ENCODE results near the gene MACROD2. TPM values are rescaled to one million over a fixed set of nuclear protein-coding genes. Genes with fewer than 3 reads are reported as not detected.
A peak's percentile ranks its signal among the peaks of the same experiment; 100 is the strongest.

The MACROD2 gene
- total and polyA plus RNA-seq, 9 donors, result 2.0 to 4.9 (median 3.1) TPM

DNA sequence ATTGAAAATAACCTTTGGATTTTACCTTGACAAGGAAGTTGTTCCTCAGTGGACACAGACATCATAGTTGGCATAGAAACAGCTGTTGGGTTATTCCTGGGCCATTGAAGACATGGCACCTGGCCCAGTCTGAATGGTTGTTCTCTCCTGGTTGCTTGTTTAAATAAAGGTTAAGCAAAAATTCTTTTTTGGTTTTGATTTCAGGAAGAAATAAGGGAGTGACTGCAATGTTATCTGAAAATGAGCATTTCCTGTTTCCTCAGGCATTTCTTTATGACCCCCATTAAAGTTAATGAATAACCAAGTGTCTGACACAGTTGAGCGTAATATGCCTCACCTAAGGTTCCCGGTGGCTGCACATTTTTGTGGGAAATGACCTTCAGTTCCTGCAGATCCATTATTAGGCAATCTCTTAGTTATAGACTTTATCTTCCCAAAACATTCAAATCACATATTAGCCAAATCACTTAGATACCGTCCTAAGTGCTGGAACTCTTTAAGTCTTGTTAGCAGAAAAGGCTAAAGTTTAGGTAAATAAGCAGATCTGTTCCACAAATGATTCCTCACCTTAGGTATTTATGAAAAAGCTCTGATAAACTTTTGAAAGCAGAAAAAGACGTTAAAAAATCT lies 990.8 kb downstream of the MACROD2 start:
- Histone ChIP-seq H3K36me3 (ENCODE audit: control insufficient read depth, insufficient read depth, low read length) (no peaks in the 10 kb centered on the region), H3K9me3 (replicated peaks; ENCODE audit: control insufficient read depth, low read depth, low read length) (peaks cover 6% of the 10 kb centered on the region), H3K4me3 (ENCODE audit: low read length) (no peak overlapping the region), H3K27me3 (ENCODE audit: control insufficient read depth, insufficient read depth, low read length) (no peaks in the 10 kb centered on the region), H3K27ac (ENCODE audit: low read length) (no peak overlapping the region), H3K4me1 (ENCODE audit: control insufficient read depth, insufficient read depth, low read length) (no peaks in the 10 kb centered on the region)
- 86% methylated on average over 2 of the region's 4 CpGs for WGBS (ENCODE audit: insufficient coverage)
- no peak for DNase-seq

DNA sequence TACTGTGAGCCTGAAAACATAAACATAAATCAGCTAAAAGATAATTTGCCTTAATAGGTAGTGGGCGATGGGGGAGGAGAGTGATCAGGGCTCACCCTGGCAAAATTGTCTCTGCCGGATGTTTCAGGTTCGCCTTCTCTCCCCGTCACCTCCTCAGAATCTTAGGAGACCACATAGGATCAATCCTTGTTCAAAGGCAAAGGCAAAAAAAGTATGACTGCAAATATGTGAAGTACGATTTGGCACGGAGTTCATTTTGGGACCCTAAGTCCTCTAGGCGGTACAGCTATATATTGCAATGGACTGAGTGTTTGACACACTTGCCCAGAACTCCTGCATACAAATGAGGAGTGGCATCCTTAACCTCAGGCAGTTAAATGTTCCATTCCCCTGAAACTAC lies 991.3 kb downstream of the MACROD2 start:
- WGBS (ENCODE audit: insufficient coverage), result 87% methylated on average over 3 of the region's 7 CpGs
- Histone ChIP-seq H3K27me3 (ENCODE audit: control insufficient read depth, insufficient read depth, low read length) (no peaks in the 10 kb centered on the region), H3K4me3 (ENCODE audit: low read length) (no peak overlapping the region), H3K36me3 (ENCODE audit: control insufficient read depth, insufficient read depth, low read length) (no peaks in the 10 kb centered on the region), H3K27ac (ENCODE audit: low read length) (no peak overlapping the region), H3K9me3 (replicated peaks; ENCODE audit: control insufficient read depth, low read depth, low read length) (peaks cover 6% of the 10 kb centered on the region), H3K4me1 (ENCODE audit: control insufficient read depth, insufficient read depth, low read length) (no peaks in the 10 kb centered on the region)
- DNase-seq, result no peak

DNA sequence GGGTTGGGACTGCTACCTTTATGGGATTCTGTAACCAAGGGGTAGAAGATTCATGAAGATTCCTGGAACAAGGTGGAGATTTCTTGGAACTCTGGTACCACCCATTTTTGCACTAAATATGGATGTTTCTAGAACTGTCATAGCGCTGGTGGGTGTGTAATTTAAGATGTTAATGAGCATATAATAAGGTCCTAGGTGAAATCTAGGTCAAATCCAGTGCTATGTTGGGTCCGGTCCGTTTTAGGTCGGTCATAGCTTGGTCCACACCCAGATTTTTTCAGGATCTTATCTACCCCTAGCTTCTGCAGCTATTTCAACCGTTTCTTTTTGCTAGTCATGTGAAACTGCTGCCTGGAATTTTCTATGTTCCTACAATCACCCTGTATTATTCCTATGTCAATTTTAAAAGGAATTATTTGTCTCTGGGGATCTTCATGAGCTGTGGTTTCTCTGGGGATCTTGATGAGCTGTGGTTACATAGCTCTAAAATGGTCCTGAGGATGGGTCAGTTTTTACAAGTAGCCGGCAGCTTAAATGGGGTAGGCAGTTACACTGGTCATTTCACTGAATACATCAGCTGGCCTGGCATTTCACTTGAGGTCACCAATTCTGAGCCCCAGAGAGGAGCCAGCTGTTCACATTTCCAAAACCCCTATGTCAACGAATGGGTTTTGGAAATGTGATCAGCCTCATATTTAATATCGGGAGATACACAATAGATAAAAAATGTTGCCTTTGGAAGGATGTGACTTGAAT lies 994.4 kb downstream of the MACROD2 start:
- 68% methylated on average over 3 of the region's 8 CpGs for WGBS (ENCODE audit: insufficient coverage)
- H3K27me3 ChIP-seq (ENCODE audit: control insufficient read depth, insufficient read depth, low read length), result no peaks in the 10 kb centered on the region
- no peaks in the 10 kb centered on the region for H3K4me1 ChIP-seq (ENCODE audit: control insufficient read depth, insufficient read depth, low read length)
- no peak for DNase-seq
- no peak overlapping the region for H3K27ac ChIP-seq (ENCODE audit: low read length)
- no peaks in the 10 kb centered on the region for H3K36me3 ChIP-seq (ENCODE audit: control insufficient read depth, insufficient read depth, low read length)
- H3K4me3 ChIP-seq (ENCODE audit: low read length), result no peak overlapping the region
- no peaks in the 10 kb centered on the region for H3K9me3 ChIP-seq (replicated peaks; ENCODE audit: control insufficient read depth, low read depth, low read length)

DNA sequence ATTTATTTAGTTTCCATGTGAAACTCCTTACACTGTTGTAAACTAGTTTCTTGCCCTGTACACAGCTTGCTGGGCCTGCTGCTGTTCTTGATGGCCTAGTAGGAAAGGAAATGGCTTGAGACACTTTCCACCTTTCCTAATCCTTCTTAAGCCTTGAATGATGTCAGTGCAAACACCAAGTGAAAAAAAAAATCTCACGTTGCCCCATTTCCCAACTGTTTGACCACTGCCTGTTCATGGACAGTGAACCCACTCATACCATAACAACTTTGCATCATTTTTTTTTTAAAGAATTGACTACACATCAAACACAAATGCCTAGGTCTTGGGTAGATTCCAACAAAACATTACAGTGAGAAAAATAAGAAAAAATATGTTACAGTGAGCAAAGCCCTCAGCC lies 995.7 kb downstream of the MACROD2 start:
- Histone ChIP-seq H3K27me3 (ENCODE audit: control insufficient read depth, insufficient read depth, low read length) (no peaks in the 10 kb centered on the region), H3K4me1 (ENCODE audit: control insufficient read depth, insufficient read depth, low read length) (no peaks in the 10 kb centered on the region), H3K27ac (ENCODE audit: low read length) (no peak overlapping the region), H3K36me3 (ENCODE audit: control insufficient read depth, insufficient read depth, low read length) (no peaks in the 10 kb centered on the region), H3K4me3 (ENCODE audit: low read length) (no peak overlapping the region), H3K9me3 (replicated peaks; ENCODE audit: control insufficient read depth, low read depth, low read length) (no peaks in the 10 kb centered on the region)
- no peak for DNase-seq
- WGBS (ENCODE audit: insufficient coverage), result 100% methylated on average over 1 of the region's 1 CpG

DNA sequence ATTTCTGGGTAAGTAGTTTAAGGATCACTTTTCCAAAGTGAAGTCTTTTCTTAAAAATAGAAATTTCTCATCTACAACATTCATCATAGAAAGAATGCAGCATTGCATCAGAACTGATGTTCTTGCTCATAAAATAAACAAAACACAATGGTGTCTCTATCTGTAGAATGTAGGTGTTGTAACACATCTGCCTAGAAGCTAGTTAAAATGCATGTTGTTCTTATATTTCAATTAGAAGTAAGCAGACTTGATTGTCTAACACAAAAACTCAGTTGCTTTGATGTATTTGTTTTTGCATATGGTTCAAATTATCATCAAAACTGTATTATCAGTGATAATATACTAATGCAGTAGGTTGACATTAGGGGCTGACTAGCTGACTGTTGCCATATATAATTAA lies 996.8 kb downstream of the MACROD2 start:
- no peaks in the 10 kb centered on the region for H3K4me1 ChIP-seq (ENCODE audit: control insufficient read depth, insufficient read depth, low read length)
- H3K27me3 ChIP-seq (ENCODE audit: control insufficient read depth, insufficient read depth, low read length), result no peaks in the 10 kb centered on the region
- H3K4me3 ChIP-seq (ENCODE audit: low read length), result no peak overlapping the region
- no peaks in the 10 kb centered on the region for H3K36me3 ChIP-seq (ENCODE audit: control insufficient read depth, insufficient read depth, low read length)
- H3K9me3 ChIP-seq (replicated peaks; ENCODE audit: control insufficient read depth, low read depth, low read length), result peaks cover 3% of the 10 kb centered on the region
- no peak overlapping the region for H3K27ac ChIP-seq (ENCODE audit: low read length)
- DNase-seq, result no peak

DNA sequence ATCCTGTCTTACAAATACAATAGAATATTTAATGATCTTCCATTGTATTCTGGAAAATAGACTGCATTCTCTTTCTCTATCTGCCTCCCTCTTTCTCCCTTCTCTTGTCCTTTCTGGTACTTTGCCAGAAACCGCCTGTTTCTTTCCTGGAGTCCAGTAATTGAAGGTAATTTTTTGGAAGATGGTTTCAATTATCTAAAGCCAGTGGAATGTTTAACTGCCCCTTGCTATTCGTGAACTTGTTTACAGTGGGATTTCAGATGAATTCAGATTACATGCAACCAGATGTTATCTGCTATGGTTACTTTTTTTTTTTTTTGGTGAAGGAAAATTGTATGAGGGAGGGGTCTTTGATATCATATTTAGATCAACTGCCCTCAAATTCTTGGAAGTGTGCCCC lies 997.6 kb downstream of the MACROD2 start:
- no peak overlapping the region for H3K27ac ChIP-seq (ENCODE audit: low read length)
- no peaks in the 10 kb centered on the region for H3K27me3 ChIP-seq (ENCODE audit: control insufficient read depth, insufficient read depth, low read length)
- no peaks in the 10 kb centered on the region for H3K36me3 ChIP-seq (ENCODE audit: control insufficient read depth, insufficient read depth, low read length)
- H3K4me1 ChIP-seq (ENCODE audit: control insufficient read depth, insufficient read depth, low read length), result no peaks in the 10 kb centered on the region
- H3K9me3 ChIP-seq (replicated peaks; ENCODE audit: control insufficient read depth, low read depth, low read length), result peaks cover 3% of the 10 kb centered on the region
- no peak overlapping the region for H3K4me3 ChIP-seq (ENCODE audit: low read length)
- DNase-seq, result peak; percentile 30
- WGBS (ENCODE audit: insufficient coverage), result no CpG with 5 or more reads among the region's 2 CpGs

DNA sequence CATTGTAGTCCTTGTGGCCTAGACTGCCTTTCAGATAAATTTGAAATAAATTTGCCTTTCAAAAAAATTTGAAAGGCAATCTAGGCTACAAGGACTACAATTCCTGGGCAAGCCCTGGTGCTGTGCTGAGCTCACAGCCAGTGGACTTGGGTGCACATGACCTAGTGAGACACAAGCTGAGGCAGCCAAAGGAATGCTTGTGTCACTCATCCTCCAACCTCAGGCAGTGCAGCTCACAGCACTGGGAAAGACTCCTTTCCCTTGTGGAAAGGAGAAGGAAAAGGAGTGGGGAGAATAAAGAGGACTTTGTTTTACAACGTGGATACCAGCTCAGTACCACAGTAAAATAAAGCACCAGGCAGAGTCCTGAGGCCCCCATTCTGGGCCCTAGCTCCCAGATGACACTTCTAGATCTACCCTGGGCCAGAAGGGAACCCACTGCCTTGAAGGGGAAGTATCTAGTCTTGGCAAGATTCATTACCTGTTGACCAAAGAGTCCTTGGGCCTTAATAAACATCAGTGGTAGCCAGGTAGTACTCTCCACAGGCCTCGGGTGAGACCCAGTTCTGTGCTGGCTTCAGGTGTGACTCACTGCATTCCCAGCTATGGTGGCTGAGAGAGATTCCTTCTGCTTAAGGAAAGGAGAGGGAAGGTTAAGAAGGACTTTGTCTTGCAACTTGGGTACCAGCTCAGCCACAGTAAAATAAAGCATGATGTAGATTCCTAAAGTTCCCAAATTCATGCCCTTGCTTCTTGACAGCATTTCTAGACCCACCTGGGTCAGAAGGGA lies 1001.8 kb downstream of the MACROD2 start:
- Histone ChIP-seq H3K27ac (ENCODE audit: low read length) (no peak overlapping the region), H3K4me3 (ENCODE audit: low read length) (no peak overlapping the region), H3K9me3 (replicated peaks; ENCODE audit: control insufficient read depth, low read depth, low read length) (peaks cover 5% of the 10 kb centered on the region), H3K27me3 (ENCODE audit: control insufficient read depth, insufficient read depth, low read length) (no peaks in the 10 kb centered on the region), H3K36me3 (ENCODE audit: control insufficient read depth, insufficient read depth, low read length) (no peaks in the 10 kb centered on the region), H3K4me1 (ENCODE audit: control insufficient read depth, insufficient read depth, low read length) (no peaks in the 10 kb centered on the region)
- DNase-seq, result no peak
- no CpG with 5 or more reads among the region's 2 CpGs for WGBS (ENCODE audit: insufficient coverage)

DNA sequence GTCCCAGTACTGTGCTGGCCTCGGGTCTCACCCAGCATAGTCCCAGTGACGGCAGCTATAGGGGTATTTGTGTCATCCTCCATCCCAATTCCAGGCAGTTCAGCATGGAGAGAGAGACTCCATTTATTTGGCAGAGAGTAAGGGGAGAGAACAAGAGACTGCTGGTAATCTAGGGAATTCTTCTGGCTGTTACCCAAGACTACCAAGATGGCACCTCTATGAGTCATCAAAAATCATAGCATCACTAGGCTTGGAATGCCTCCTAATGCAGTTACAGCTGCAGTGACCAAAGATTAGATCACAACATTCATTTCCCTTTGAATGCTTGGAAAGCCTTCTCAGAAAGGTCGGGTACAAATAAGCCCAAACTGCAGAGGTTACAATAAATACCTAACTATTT lies 1002.5 kb downstream of the MACROD2 start:
- Histone ChIP-seq H3K27me3 (ENCODE audit: control insufficient read depth, insufficient read depth, low read length) (no peaks in the 10 kb centered on the region), H3K36me3 (ENCODE audit: control insufficient read depth, insufficient read depth, low read length) (no peaks in the 10 kb centered on the region), H3K9me3 (replicated peaks; ENCODE audit: control insufficient read depth, low read depth, low read length) (peaks cover 5% of the 10 kb centered on the region), H3K27ac (ENCODE audit: low read length) (no peak overlapping the region), H3K4me1 (ENCODE audit: control insufficient read depth, insufficient read depth, low read length) (no peaks in the 10 kb centered on the region), H3K4me3 (ENCODE audit: low read length) (no peak overlapping the region)
- no peak for DNase-seq
- WGBS (ENCODE audit: insufficient coverage), result 83% methylated on average over 1 of the region's 3 CpGs

DNA sequence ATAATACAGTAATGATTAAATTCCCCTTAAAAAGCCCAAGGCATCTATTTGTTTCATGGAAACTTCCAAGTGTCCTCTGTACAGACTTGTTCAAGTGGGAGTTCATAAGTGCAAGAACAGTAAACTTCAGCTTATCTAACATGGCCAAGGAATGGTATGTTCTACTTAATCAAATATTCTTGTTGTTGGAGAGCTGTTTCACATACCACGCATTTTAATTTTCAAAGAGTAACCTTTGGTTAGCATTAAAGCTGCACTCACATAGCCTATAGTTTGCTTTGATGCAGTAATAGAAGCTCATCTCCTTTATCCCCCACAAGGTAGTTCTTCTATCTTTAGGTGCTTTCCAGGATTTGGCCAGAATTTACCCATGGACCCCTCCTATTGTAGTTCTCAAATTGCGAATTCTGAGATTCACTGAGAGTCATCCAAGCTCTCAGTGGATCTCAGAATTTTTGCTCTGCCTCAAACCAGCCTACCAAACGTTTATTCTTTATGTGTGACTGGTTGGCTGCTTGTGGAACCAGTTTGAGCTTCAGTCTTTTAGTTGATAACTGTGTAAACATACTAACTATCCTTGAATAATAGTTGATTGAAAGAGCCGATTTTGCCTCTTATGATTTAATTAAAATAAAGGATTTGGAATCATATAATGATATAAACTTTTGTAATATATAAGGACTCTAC lies 1010.1 kb downstream of the MACROD2 start:
- H3K36me3 ChIP-seq (ENCODE audit: control insufficient read depth, insufficient read depth, low read length), result no peaks in the 10 kb centered on the region
- no peaks in the 10 kb centered on the region for H3K4me1 ChIP-seq (ENCODE audit: control insufficient read depth, insufficient read depth, low read length)
- no CpG with 5 or more reads among the region's 4 CpGs for WGBS (ENCODE audit: insufficient coverage)
- no peak overlapping the region for H3K27ac ChIP-seq (ENCODE audit: low read length)
- no peak overlapping the region for H3K4me3 ChIP-seq (ENCODE audit: low read length)
- H3K27me3 ChIP-seq (ENCODE audit: control insufficient read depth, insufficient read depth, low read length), result no peaks in the 10 kb centered on the region
- no peaks in the 10 kb centered on the region for H3K9me3 ChIP-seq (replicated peaks; ENCODE audit: control insufficient read depth, low read depth, low read length)
- DNase-seq, result no peak

DNA sequence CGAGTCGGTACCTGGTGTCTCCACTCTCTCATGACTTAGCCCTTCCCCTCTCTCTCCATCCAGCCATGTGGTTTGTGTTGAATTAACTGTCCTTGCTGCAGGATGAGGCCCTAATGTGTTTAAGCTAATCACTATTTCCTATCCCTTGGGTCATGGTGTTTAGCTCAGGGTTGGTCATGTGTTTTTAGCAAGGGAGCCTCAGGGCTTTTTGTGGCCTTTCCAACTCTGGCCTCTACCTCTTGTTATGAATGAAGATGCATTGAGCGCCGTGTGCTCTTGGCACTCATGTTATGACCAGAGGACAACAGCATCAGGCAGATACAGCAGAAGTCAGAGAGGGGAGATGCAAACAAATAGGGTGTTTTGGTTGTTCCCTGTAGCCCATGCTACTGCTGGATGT lies 1016.3 kb downstream of the MACROD2 start:
- Histone ChIP-seq H3K27me3 (ENCODE audit: control insufficient read depth, insufficient read depth, low read length) (no peaks in the 10 kb centered on the region), H3K27ac (ENCODE audit: low read length) (no peak overlapping the region), H3K9me3 (replicated peaks; ENCODE audit: control insufficient read depth, low read depth, low read length) (no peaks in the 10 kb centered on the region), H3K4me1 (ENCODE audit: control insufficient read depth, insufficient read depth, low read length) (peaks cover 7% of the 10 kb centered on the region), H3K36me3 (ENCODE audit: control insufficient read depth, insufficient read depth, low read length) (no peaks in the 10 kb centered on the region), H3K4me3 (ENCODE audit: low read length) (no peak overlapping the region)
- WGBS (ENCODE audit: insufficient coverage), result 50% methylated on average over 2 of the region's 4 CpGs
- DNase-seq, result no peak
